GM19238 (cell line): ENCODE measurements around the gene SLC39A13.

Experiments
- DNase-seq: peaks from one replicate; pipeline ENCODE4 v3.0.0; 2011; ENCODE audit warnings: low spot score; ENCODE audit not compliant: insufficient read length

SLC39A13 gene

DNA sequence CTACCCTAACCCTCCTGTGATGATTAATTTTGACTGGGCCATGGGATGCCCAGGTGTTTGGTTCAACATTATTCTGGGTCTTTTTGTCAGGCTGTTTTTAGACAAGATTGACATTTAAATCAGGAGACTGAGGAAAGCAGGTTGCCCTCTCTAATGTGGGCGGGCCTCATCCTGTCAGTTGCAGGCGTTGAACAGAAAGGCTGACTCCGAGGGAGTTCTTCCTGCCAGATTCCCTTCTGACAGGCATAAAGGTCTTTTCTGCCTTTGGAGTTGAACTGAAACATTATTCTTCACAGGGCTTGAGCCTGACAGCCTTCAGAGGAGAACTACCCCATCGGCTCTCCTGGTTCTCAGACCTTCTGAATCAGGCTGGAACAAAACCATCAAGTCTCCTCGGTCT is 22.1 kb downstream of the SLC39A13 start:
- no peak for DNase-seq

DNA sequence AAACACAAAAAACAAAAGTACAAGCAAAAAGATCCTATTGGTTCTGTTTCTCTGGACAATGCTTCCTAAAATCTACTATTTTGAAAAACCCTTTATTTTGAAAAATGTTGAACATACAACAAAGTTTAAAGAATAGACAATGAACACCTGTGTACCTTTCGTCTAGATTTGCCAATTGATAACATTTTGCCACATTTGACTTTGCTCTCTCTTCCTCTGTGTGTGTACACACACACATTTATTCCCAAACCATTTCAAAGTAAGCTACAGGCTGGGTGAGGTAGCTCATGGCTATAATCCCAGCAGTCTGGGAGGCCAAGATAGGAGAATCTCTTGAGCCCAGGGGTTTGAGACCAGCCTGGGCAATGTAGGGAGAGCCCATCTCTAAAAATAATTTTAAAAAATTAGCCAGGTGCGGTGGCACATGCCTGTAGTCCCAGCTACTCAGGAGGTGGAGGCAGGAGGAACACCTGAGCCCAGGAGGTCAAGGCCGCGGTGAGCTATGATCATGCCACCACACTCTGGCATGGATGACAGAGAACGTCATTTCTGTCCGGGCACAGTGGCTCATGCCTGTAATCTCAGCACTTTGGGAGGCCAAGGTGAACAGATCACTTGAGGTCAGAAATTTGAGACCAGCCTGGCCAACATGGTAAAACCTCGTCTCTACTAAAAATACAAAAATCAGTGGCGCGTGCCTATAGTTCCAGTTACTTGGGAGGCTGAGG is 23.1 kb downstream of the SLC39A13 start:
- no peak for DNase-seq

DNA sequence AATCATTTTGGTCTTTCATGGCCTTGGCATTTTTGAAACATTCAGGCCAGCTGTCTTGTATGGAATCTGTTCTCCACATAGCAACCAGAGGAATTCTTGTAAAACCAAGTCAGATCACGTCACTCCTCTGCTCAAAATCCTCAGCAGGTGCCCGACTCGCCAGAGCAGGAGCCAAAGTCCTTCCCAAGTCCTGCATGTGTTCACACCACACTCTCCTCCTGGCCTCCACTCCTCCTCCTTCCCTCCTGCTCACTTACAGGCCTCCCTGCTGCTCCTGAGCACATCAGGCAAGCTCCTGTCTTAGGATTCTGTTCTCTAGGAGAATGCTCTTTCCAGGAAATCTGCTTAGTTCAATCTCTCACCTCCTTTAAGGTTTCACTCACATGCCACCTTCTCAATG is 24.8 kb downstream of the SLC39A13 start:
- DNase-seq, result no peak

DNA sequence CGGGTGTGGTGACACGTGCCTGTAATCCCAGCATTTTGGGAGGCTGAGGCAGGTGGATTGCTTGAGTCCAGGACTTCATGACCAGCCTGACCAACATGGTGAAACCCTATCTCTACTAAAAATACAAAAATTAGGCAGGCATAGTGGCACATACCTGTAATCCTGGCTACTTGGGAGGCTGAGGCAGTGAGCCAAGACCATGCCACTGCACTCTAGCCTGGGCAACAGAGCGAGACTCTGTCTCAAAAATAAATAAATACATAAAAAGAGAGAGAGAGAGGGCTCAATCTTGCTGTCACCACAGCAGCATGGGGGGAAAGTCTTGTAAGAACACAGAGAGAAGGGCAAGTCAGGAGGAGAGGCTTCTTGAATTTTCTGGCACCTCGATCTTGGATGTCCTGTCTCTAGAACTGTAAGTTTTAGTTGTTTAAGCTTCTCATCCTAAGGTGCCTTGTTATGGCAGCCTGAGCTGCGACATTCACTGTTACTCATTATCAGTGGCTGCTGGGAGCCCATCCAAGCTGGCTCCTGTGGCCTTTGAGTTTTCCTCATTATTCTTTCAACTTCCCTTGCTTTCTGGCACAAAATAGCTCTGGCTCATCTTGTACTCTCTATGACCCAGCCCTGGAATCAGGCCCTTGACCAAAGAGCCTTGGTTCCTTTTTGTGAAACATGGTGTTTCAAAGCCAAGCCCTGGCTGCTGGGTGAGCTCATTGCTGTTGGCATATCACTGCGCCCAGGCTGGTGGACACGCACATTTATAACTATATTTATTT is 25.8 kb downstream of the SLC39A13 start:
- no peak for DNase-seq

DNA sequence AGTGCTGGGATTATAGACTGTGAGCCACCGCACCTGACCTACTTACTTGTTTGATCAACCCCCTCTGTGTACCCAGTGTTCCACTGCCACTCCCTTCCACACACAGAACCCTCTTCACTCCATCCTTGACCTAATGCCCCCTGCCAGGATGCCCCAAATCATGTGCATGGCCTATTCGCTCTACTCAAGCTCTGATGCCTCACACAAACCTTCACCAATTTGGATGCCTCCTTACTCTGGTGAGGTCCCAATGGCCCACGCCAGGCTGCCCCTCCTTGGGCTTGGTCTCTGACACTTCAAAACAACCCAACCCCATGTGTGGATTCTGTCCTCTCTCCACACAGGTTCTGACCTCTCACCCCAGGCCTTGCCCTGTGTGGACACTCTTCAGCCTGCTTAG is 27.3 kb downstream of the SLC39A13 start:
- no peak for DNase-seq

DNA sequence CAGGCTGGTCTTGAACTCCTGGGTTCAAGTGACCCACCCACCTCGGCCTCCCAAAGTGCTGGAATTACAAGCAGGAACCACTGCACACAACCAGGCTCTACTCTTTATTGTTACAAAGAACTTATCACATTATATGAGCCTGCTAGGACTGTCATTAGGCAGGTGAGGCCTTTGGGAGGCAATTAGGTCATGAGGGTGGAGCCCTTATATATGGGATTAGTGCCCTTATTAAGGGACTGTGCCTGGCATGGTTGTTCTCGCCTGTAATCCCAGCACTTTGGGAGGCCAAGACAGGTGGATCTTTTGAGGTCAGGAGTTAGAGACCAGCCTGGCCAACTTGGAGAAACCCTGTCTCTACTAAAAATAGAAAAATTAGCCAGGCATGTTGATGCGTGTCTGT is 28.3 kb downstream of the SLC39A13 start:
- DNase-seq, result no peak

DNA sequence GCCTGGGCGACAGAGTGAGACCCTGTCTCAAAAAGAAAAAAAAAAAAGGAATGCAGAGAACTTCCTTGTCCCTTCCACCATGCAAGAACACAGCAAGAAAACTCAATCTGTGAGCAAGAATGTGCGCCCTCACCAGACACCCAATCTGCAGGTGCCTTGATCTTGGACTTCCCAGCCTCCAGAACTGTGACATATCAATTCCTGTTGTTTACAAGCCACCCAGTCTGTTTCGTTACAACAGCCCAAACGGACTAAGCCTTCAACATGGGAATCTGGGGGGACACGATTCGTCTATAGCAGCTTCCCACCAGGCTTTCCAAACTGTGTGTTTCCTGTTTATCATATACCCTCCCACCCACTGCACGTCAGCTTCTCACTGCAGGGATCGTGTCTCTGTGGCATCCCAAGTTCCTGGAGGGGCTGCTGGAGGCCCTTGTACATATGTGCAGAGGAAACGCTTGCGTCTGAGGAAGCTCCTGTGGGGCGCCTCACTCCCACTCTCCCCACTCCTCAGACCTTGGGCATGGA is 28.9 kb downstream of the SLC39A13 start:
- no peak for DNase-seq

DNA sequence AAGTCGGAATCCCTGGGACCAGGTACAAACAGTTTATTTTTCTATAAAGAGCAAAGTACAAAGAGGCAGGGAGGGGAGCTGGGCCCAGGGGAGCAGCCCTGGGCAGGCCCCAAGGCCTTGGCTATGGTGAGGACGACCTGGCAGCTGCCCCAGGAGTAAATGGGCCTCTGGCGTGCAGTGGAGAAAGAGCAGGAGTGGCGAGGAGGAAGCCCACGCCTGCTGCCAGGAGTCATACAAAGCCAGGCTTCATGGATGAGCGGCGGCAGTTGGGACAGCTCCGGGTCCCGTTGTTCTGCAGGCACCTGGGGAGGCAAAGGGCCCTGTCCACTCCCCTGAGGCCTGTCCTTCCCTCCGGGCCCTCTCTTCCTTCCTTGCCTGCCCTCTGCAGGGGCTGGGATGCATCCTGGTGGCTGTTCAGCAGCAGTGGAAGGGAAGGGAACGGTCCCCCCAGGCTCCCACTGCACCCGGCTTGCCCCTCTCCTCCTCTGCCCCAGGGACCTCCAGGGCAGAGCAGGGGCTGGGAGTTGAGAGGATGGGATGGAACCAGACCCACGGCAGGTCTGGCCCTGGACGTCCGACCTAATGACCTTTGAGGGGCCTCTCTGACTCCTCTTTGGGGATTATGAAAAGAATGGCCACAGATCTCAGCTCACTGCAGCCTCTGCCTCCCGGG is 29.5 kb downstream of the SLC39A13 start:
- DNase-seq, result no peak

DNA sequence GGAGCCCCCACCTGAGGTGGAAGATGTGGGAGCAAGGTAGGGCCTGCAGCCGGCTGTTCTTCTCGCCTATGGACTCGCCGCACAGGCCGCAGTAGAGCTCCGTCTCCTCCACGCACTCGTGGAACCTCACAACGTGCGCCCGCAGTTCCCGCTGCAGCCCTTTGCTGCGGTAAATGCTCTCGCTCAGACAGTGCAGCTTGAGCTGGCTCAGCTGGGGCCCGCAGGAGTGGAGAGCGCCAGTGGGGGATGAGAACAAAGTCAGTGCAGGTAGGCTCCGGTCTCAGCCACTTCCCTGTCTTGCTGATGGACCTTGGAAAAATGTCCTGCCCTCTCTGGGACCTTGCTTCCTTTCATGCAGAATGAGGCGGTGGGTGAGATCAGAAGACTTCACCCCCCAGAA is 30.3 kb downstream of the SLC39A13 start:
- DNase-seq, result no peak

DNA sequence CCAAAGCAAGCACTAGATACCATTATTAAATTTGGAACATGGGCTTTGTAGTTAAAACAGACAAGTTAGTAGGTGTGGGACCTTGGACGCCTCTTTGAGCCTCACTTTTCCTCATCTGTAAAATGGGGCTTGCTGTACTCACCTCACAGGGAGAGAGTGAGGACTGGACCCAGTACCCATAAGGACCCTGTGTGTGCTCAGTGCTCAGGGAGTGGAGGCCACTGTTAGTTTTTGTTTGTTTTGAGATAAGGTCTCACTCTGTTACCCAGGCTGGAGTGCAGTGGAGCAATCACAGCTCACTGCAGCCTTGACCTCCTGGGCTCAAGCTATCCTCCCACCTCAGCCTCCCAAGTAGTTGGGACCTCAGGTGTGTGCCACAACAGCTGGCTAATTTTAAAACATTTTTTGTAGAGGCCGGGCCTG is 31.7 kb downstream of the SLC39A13 start:
- no peak for DNase-seq

DNA sequence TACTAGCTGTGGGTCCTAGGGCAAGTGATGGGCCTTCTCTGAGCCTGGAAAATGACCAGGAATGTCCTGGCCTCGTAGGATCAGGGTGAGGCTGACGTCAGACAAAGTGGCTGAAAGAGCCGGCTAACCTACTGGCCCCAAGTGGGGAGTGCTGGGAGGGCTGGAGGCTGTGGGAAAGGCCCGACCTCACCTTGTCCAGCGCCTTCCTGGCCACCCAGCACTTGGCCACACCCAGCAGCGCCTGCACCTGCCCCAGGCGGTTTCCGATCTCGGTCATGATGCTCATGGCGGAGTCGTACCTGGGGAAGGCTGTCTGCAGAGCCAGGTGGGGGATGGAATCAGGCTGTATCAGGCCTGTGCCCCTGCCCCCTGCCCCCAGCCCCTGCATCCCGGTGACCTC is 33.0 kb downstream of the SLC39A13 start:
- DNase-seq, result no peak

DNA sequence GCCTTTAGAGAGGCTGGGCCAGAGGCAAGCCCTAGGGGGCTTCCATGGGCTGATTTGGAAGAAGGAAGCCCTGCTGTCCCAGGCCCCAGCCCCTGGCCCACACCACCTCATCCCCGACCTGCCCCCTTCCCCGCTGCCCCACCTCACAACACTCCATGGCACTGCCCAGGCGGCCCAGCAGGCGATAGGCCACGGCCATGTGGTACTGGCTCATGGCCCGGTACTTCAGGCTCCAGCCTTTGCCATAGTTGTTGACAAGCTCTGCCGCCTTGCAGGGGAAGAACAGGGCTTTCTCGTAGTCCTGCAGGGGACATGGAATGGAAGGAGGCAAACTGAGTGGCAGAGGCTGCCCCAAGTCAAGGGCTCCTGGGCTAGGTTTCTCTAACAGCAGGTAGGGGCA is 34.1 kb downstream of the SLC39A13 start:
- no peak for DNase-seq

DNA sequence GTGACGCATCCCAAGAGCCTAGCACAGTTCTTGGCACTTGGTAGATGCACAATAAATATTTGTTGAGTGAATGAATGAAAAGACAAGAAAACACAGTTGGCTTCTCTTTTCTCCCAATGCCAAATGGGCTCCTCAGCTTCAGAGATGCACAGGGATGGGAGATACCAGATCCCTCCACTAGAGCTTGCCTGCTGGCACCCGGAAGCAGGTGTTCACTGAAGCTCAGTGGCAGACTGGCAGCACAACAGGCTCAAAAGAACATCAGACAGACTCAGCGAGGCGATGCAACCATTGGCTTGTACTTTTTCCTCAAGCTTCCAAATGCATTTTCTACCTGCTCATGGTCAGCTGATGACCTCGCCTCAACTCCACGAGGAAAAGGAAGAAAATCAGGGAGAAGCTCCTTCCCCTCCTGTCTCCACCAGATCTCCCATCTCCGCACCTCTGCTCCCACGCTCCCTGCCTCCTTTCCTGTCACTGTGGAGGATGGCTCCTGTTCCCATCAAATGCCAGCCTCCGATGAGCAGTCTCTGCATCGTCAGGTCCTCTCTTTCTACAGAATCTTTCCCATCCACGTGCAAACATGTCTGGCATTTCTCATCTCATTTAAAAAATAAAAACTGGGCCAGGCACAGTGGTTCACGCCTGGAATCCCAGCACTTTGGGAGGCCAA is 34.8 kb downstream of the SLC39A13 start:
- DNase-seq, result no peak

DNA sequence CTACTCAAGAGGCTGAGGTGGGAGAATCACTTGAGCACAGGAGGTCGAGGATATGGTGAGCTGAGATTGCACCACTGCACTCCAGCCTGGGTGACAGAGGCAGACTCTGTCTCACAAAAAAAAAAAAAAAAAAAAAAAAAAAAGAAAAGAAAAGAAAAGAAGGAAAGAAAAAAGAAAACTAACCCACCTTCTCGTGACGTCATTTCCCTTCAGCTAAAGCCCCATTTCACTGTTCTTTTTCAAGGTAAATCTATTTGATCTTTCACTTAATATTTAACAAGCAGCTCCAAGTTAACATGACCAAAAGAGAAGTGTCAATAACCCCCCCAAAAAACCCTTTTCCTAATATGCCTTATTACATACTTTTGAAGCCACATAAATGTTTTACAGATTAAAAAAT is 35.4 kb downstream of the SLC39A13 start:
- no peak for DNase-seq

DNA sequence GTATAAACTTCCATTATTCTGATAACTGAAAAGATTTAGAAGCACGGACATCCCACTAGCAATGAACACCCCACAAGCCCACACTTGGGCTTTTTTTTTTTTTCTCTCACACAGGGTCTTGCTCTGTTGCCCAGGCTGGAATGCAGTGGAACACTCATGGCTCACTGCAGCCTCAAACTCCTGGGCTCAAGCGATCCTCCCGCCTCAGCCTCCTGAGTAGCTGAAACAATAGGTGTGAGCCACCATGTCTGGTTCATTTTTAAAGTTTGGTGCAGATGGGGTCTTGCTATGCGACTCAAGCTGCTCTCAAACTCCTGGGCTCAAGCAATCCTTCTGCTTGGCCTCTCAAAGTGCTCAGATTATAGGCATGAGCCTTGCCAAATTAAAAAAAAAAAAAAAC is 37.5 kb downstream of the SLC39A13 start:
- no peak for DNase-seq

DNA sequence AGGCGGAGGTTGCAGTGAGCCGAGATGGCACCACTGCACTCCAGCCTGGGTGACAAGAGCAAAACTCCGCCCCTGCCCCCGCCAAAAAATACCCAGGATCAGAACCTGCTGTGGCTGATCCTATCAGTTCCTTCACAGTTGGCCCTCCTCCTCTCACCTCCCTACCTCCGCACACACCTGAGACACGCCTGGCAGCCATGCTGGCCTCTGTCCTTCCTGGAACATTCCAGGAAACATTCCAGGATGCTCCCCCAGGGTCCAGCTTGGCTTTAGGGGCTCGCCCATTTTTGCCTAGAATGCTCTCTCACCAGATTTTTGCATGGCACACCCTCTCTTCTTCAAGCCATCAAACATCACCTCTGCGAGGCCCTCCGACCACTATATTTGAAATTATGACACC is 38.4 kb downstream of the SLC39A13 start:
- no peak for DNase-seq

DNA sequence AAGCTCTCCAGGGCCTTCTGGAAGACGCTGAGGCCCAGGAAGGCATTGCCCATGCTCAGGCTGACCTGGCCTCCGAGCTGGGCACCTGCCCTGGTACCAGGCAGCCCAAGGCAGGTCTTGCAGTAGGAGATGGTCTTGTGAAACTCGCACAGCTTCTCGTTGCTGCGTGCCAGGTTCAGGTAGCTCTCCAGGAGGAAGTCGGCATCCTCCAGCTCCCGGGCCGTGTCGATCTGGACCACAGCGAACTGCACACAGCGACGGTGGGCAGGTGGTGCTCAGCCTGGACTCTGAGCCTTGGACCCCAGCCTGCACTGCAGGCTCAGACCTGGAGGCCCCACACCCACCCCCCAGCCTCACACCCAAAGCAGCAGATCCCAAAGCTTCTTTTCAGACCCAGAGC is 39.5 kb downstream of the SLC39A13 start:
- DNase-seq, result no peak

DNA sequence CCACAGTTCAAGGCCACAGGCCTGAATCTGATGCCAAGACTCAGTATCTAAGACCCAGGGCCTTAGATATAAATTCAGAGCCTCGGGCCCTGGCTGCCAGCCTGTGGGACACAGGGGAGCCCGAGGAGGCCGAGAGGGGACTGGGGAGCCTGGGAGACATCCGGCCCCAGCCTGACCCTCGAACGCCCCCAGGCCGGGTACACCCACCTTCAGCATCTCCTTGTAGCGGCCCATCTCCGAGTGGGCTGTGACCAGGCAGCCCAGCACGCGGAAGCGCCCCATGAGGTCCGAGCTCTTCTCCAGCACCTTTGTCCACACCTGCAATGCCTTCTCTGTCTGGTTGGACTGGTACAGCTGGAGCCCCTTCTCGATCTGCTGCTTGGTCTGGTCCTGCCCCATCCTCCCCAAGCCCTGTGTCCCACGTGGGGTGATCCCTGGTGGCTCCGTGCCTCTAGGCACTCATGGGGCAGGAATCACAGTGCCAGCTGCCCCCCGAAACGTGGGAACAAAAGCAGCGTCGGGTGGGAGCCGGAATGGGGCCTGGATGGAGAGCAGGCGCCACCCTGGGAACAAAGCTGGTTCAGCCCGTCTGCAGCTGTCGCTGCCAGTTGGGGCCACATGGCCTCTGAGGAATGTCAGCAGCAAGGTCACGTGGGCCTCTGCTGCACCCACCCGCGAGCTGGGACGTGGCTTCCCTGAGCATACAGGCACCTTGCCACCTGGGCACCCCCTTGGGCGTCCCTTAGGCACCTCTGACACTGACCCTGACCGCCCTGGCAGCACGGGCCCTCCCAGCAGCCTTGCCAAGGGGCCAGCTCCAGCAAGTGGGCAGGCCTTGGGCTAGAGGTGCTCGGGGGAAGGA is 40.4 kb downstream of the SLC39A13 start, which contains the start of gene RAPSN:
RAPSN (minus strand) TSS at position 571 of the 862 bp plus-strand sequence; CDS start at position 399, 172 bp downstream.
- DNase-seq, result no peak

DNA sequence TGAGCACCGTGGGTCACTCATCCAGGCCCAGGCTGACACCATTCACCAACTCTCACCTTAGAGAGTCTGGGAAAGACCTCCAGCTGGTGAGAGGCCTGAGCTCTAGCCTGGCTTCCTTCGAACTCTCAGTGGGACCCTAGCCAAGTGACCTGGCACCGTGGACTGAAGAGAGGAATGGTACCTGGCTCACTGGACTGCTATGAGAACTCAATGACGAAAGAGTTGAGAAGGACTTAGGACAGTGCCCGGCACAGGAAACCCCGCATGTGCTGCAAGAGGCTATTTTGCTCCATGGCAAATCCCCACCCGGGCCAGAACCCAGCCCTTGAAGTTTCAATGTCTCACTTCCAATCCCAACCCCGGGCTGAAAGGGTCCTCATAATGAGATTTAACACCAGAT is 41.2 kb downstream of the SLC39A13 start:
- no peak for DNase-seq

DNA sequence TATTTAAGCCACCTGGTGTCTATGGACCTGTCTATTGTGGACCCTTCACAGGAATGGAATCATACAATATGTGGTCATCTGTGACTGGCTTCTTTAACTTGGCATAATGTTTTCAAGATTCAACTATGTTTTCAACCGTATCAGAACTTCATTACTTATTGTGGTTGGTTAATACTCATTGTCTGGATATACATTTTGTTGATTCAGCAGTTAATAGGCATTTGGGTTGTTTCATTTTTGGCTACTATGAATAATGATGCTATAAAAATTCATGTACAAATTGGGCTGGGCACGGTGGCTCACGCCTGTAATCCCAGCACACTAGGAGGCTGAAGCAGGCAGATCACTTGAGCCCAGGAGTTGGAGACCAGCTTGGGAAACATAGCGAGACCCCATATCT is 43.0 kb downstream of the SLC39A13 start:
- no peak for DNase-seq

DNA sequence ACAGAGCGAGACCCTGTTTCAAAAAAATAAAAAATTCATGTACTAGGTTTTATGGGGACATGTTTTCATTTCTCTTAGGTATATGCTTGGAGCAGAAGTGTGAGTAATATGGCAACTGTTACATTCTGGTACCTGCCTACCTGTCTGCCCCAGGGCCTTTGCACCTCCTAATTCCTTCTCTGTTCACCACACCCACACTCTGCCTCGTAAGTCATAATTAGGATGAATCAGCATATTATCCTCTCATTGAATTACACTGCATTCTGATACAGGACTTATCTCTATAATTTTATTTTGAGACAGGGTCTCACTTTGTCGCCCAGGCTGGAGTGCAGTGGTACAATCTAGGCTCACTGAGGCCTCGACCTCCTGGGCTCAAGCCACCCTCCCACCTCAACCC is 43.6 kb downstream of the SLC39A13 start:
- DNase-seq, result no peak
